Measurements from ENCODE around the gene PCDHA9. TPM values are rescaled to one million over a fixed set of nuclear protein-coding genes. Genes with fewer than 3 reads are reported as not detected.
"Not testable (repeated sequence)": the region's sequence is repeated elsewhere in the genome, so short reads cannot be mapped to it uniquely, and the experiment has no call there.

PCDHA9 gene
- total and polyA plus RNA-seq, 10 of the 15 experiments (the other 5 are each of a cell fraction or from before 2014, with no cell fraction given): 0.01 to 0.06 (median 0.03) TPM; not detected in 7

- CTCF ChIA-PET: interaction anchor here (1.4 to 2.0 kb wide), 2 partner anchors 10 to 15 kb away, joined by 3 to 5 read pairs; partner anchors contain the start of gene PCDHA5
- POLR2A ChIA-PET: no interaction called here
These were observed 41.1 kb upstream of the PCDHA9 start, which contains the start of gene PCDHA4 for GRCh38 chr5:140806834-140807775. Gene PCDHA4, plus strand, starts transcription at chr5:140807068.

GRCh38 chr5:140808241-140808888 lies 39.8 kb upstream of the PCDHA9 start:
- H3K27me3 ChIP-seq (replicated peaks in 1 of 2; ENCODE audit: control insufficient read depth in 2 of 2, insufficient read depth in 2 of 2, low read length in 1 of 2); H3K4me2 ChIP-seq (ENCODE audit: control insufficient read depth, insufficient read depth); H3K4me1 ChIP-seq (ENCODE audit: control insufficient read depth, insufficient read depth, low read length); POLR2A ChIA-PET; H3K9me3 ChIP-seq (replicated peaks; ENCODE audit: control insufficient read depth, insufficient read depth, low read length); DNase-seq (ENCODE audit: low read depth, low spot score); intact Hi-C loops (cut with micrococcal nuclease; ENCODE audit: unreplicated experiment); H3K9ac ChIP-seq (ENCODE audit: control insufficient read depth, insufficient read depth, low read length); H3K36me3 ChIP-seq (ENCODE audit: control insufficient read depth in 2 of 2, insufficient read depth in 2 of 2, low read length in 1 of 2); SMC1A ChIA-PET (ENCODE audit: uncharacterized antibody, unreplicated experiment); H3K4me3 ChIP-seq; ATAC-seq; RAD21 ChIA-PET (ENCODE audit: unreplicated experiment); H2AFZ ChIP-seq (ENCODE audit: control insufficient read depth, low read depth, low read length); H3K27ac ChIP-seq (ENCODE audit: control insufficient read depth, insufficient read depth); H4K20me1 ChIP-seq (ENCODE audit: control insufficient read depth, insufficient read depth); FAIRE-seq; H3K79me2 ChIP-seq (ENCODE audit: control insufficient read depth, insufficient read depth, low read length); BruUV-seq (replicated peaks): not testable (repeated sequence)
- in situ Hi-C loops (cut with MboI): loop anchor here (25.0 kb wide), 1 partner anchor 754 kb away; no protein-coding TSS in a partner anchor
- CTCF ChIA-PET: interaction anchor here (1.4 kb wide), 1 partner anchor 8 kb away, joined by 3 read pairs; no protein-coding TSS in a partner anchor
- 83% methylated on average over 44 of the region's 62 CpGs for WGBS (ENCODE audit: insufficient coverage, insufficient replicate concordance, low lambda C conversion rate, missing lambda C conversion rate)

More at GRCh38 chr5:140806834-140807775, 41.1 kb upstream of the PCDHA9 start, which contains the start of gene PCDHA4:
- no TSS peak for BruUV-seq (replicated peaks)
- ChIA-PET SMC1A (ENCODE audit: uncharacterized antibody, unreplicated experiment) (no interaction called here), RAD21 (ENCODE audit: unreplicated experiment) (no interaction called here)
- ATAC-seq: no peak
- in situ Hi-C loops (cut with MboI): loop anchor here (25.0 kb wide), 1 partner anchor 755 kb away; no protein-coding TSS in a partner anchor
- Histone ChIP-seq H3K79me2 (ENCODE audit: control insufficient read depth, insufficient read depth, low read length) (no peaks in the 10 kb centered on the region), H3K4me3 (no peak within 1 kb of the TSS), H4K20me1 (ENCODE audit: control insufficient read depth, insufficient read depth) (no peaks in the 10 kb centered on the region), H3K4me1 (ENCODE audit: control insufficient read depth, insufficient read depth, low read length) (no peaks in the 10 kb centered on the region), H3K27me3 (replicated peaks in 1 of 2; ENCODE audit: control insufficient read depth in 2 of 2, insufficient read depth in 2 of 2, low read length in 1 of 2) (no peaks in the 10 kb centered on the region), H3K27ac (ENCODE audit: control insufficient read depth, insufficient read depth) (no peak within 1 kb of the TSS), H3K9ac (ENCODE audit: control insufficient read depth, insufficient read depth, low read length) (no peak within 1 kb of the TSS), H3K4me2 (ENCODE audit: control insufficient read depth, insufficient read depth) (no peak within 1 kb of the TSS), H2AFZ (ENCODE audit: control insufficient read depth, low read depth, low read length) (no peak within 1 kb of the TSS), H3K9me3 (replicated peaks; ENCODE audit: control insufficient read depth, insufficient read depth, low read length) (no peaks in the 10 kb centered on the region; the same call in 2 of the 3 replicates), H3K36me3 (ENCODE audit: control insufficient read depth in 2 of 2, insufficient read depth in 2 of 2, low read length in 1 of 2) (no peaks in the 10 kb centered on the region)
- WGBS (ENCODE audit: insufficient coverage, insufficient replicate concordance, low lambda C conversion rate, missing lambda C conversion rate): 52% methylated on average over 32 of the region's 47 CpGs
- intact Hi-C loops (cut with micrococcal nuclease; ENCODE audit: unreplicated experiment): no loop called here
- FAIRE-seq: no peak
- DNase-seq (ENCODE audit: low read depth, low spot score): no peak
- TF ChIP-seq CTCF (IDR thresholded peaks at IDR 0.05 in 2 of 3, conservative IDR thresholded peaks at IDR 0.05 in 1 of 3; ENCODE audit: control insufficient read depth in 2 of 3, extremely low read depth in 1 of 3, insufficient read depth in 1 of 3, low read depth in 3 of 3, low read length in 3 of 3) (peak in 2 of 3 experiments; percentile 13 to 15; a peak in 1 of 6 replicates), USF2 (IDR thresholded peaks at IDR 0.05; ENCODE audit: borderline replicate concordance, low read depth, low read length) (no peak)

Measured in GM12878 (cell line).